ENCODE results near the gene LMAN1L.

Gene LMAN1L

GRCh38 chr15:74828835-74829234 lies 16.2 kb downstream of the LMAN1L start:
- TF ChIP-seq CTCF (IDR thresholded peaks at IDR 0.05; ENCODE audit: control insufficient read depth, insufficient read depth, low read depth, low read length, missing control alignments), result no peak
- DNase-seq (ENCODE audit: low read depth), result no peak
- H3K4me3 ChIP-seq (ENCODE audit: control insufficient read depth, low read depth, low read length), result no peak overlapping the region

GRCh38 chr15:74829486-74829885 lies 16.9 kb downstream of the LMAN1L start:
- TF ChIP-seq CTCF (IDR thresholded peaks at IDR 0.05; ENCODE audit: control insufficient read depth, insufficient read depth, low read depth, low read length, missing control alignments), result no peak
- DNase-seq (ENCODE audit: low read depth), result no peak

GRCh38 chr15:74829991-74830390 lies 17.4 kb downstream of the LMAN1L start:
- no peak overlapping the region for H3K4me3 ChIP-seq (ENCODE audit: control insufficient read depth, low read depth, low read length)
- TF ChIP-seq CTCF (IDR thresholded peaks at IDR 0.05; ENCODE audit: control insufficient read depth, insufficient read depth, low read depth, low read length, missing control alignments), result no peak
- DNase-seq (ENCODE audit: low read depth), result no peak

More at GRCh38 chr15:74829486-74829885, 16.9 kb downstream of the LMAN1L start:
- H3K4me3 ChIP-seq (ENCODE audit: control insufficient read depth, low read depth, low read length), result no peak overlapping the region

GRCh38 chr15:74830868-74831267 lies 18.2 kb downstream of the LMAN1L start:
- H3K4me3 ChIP-seq (ENCODE audit: control insufficient read depth, low read depth, low read length), result no peak overlapping the region
- no peak for DNase-seq (ENCODE audit: low read depth)
- no peak for TF ChIP-seq CTCF (IDR thresholded peaks at IDR 0.05; ENCODE audit: control insufficient read depth, insufficient read depth, low read depth, low read length, missing control alignments)

GRCh38 chr15:74831813-74832495 lies 19.3 kb downstream of the LMAN1L start:
- no peak for TF ChIP-seq CTCF (IDR thresholded peaks at IDR 0.05; ENCODE audit: control insufficient read depth, insufficient read depth, low read depth, low read length, missing control alignments)
- H3K4me3 ChIP-seq (ENCODE audit: control insufficient read depth, low read depth, low read length), result no peak overlapping the region
- no peak for DNase-seq (ENCODE audit: low read depth)

GRCh38 chr15:74832826-74833225 lies 20.2 kb downstream of the LMAN1L start:
- TF ChIP-seq CTCF (IDR thresholded peaks at IDR 0.05; ENCODE audit: control insufficient read depth, insufficient read depth, low read depth, low read length, missing control alignments), result no peak
- DNase-seq (ENCODE audit: low read depth), result no peak
- H3K4me3 ChIP-seq (ENCODE audit: control insufficient read depth, low read depth, low read length), result no peak overlapping the region
